Pancreas (tissue), 10 donors: ENCODE results near the gene DCBLD2. TPM values are rescaled to one million over a fixed set of nuclear protein-coding genes. Genes with fewer than 3 reads are reported as not detected.

ENCODE experiments used
- ATAC-seq, 4 donors: fragments of 200-7000 bp; cut with Tn5 transposase; one replicate each; pipeline versions ENCODE4 v1.8.0 to v1.9.1; 2020; ENCODE audit warnings: mild to moderate bottlenecking in 4 of 4, moderate library complexity in 4 of 4
- DNase-seq, 6 donors: peaks; one replicate each; pipeline ENCODE4 v3.0.0-alpha.2; 2020
- FAIRE-seq: peaks from 2 replicates; lab custom pipeline; 2012; peaks lifted over from hg19 to GRCh38; lab: Jason Lieb, UNC
- H3K27ac ChIP-seq, 4 donors: fragments of 200-600 bp; sonication (generic); 1 replicate in 3 of 4; 2 replicates in 1 of 4; pipeline versions ENCODE4 v1.5.0 to v1.8.0; 2020
- H3K27me3 ChIP-seq, 4 donors: fragments of 200-600 bp; one replicate each; pipeline ENCODE4 v1.8.0; 2021
- H3K36me3 ChIP-seq, 3 donors: fragments of 200-600 bp; sonication (generic) in 1 of 3; one replicate each; pipeline versions ENCODE4 v1.5.0 to v1.8.0; 2020 to 2021
- H3K4me1 ChIP-seq, 3 donors: fragments of 200-600 bp; one replicate each; pipeline ENCODE4 v1.8.0; 2021
- H3K4me3 ChIP-seq, 4 donors: fragments of 200-600 bp; sonication (generic) in 2 of 4; one replicate each; pipeline versions ENCODE4 v1.5.0 to v1.8.0; 2020 to 2021
- H3K9me3 ChIP-seq, 4 donors: fragments of 200-600 bp; one replicate each; pipeline ENCODE4 v1.8.0; 2021
- CTCF ChIP-seq, 4 donors: fragments of 200-600 bp; sonication (generic) in 3 of 4; IDR thresholded peaks; one replicate each; pipeline versions ENCODE4 v1.5.0 to v1.8.0; 2021; ENCODE audit warnings: antibody characterized with exemption in 4 of 4
- WGBS, 2 donors: extraction: QIAGEN DNeasy Blood & Tissue Kit; methylation state at CpG; one replicate each; pipeline ENCODE4 v1.1.7; 2013; 5-methylcytosine and 5-hydroxymethylcytosine counted together
- intact Hi-C, 3 donors: fragments of 100-400 bp; cut with DNase I; formaldehyde crosslinking; loops; one replicate each; pipeline versions ENCODE4 v1.11.1 to v1.14.2; 2022
- polyA plus RNA-seq, 2 donors: library from polyadenylated mRNA; stranded (reverse); fragments of 200-250 nt; gene quantifications; one replicate each; pipeline ENCODE4 v1.2.3, GENCODE V29; 2013
- total RNA-seq, 6 donors: library from RNA; stranded (reverse); fragmentation: NEBNext Ultra II Directional in 4 of 6; extraction: Animal tissue kit (Norgen Biotek cat#: 25700) in 4 of 6; gene quantifications; one replicate each; pipeline versions ENCODE4 v1.2.1 to v1.2.4, GENCODE V29; 2021 to 2023
- donor health status: healthy with polysubstance abuse.
- donor health status: DM: no; HTN: no; CAD: no; lungs with moderate emphysema.
- donor health status: DM: no; HTN: no; CAD: no.
- donor health status: control.
- donor health status: control.
- donor health status: Bipolar disorder and iron deficiency.
- donor health status: DM: yes; HTN: yes; CAD: no.
- donor health status: DM: no; HTN: no; CAD: no.
- donor health status: DM: no; HTN: no; CAD: no.
- donor health status: DM: yes; HTN: yes; CAD: no.

The DCBLD2 gene
- total and polyA plus RNA-seq, 8 donors: 2.2 to 12.9 (median 6.9) TPM

- Histone ChIP-seq H3K4me3 (no peak overlapping the region), H3K27ac (no peak overlapping the region), H3K27me3 (no peaks in the 10 kb centered on the region), H3K4me1 (no peaks in the 10 kb centered on the region), H3K9me3 (no peaks in the 10 kb centered on the region), H3K36me3 (no peaks in the 10 kb centered on the region)
- FAIRE-seq (no peak), ATAC-seq (no peak), DNase-seq (no peak)
- intact Hi-C loops: no loop called here
- 67% methylated on average over 3 of the region's 3 CpGs for WGBS, 2 donors
- no peak for TF ChIP-seq CTCF (IDR thresholded peaks at IDR 0.05)
Measured at GRCh38 chr3:98793971-98794370, 107.5 kb downstream of the DCBLD2 start.

- Histone ChIP-seq H3K4me3 (no peak overlapping the region), H3K27ac (no peak overlapping the region), H3K36me3 (no peaks in the 10 kb centered on the region), H3K4me1 (no peaks in the 10 kb centered on the region), H3K9me3 (no peaks in the 10 kb centered on the region), H3K27me3 (no peaks in the 10 kb centered on the region)
- WGBS, 2 donors: 68% methylated on average over 7 of the region's 7 CpGs
- DNase-seq (no peak), FAIRE-seq (no peak), ATAC-seq (no peak)
- TF ChIP-seq CTCF (IDR thresholded peaks at IDR 0.05): no peak
- intact Hi-C loops: no loop called here
Measured at GRCh38 chr3:98791341-98792325, 109.9 kb downstream of the DCBLD2 start.

GRCh38 chr3:98788651-98789050, 112.8 kb downstream of the DCBLD2 start:
- no peaks in the 10 kb centered on the region for H3K27me3 ChIP-seq
- no peak overlapping the region for H3K4me3 ChIP-seq
- H3K4me1 ChIP-seq: peaks cover 9 to 18% (median 10%) of the 10 kb centered on the region in 3 donors
- 80 to 90% methylated on average over 2 of the region's 2 CpGs for WGBS, 2 donors
- TF ChIP-seq CTCF (IDR thresholded peaks at IDR 0.05): no peak
- ATAC-seq (no peak), DNase-seq (no peak), FAIRE-seq (no peak)
- intact Hi-C loops: loop anchor here in 1 of 3 donors (10.0 kb wide), 1 partner anchor 54 kb away; no protein-coding TSS in a partner anchor
- H3K36me3 ChIP-seq: no peaks in the 10 kb centered on the region
- no peaks in the 10 kb centered on the region for H3K9me3 ChIP-seq
- H3K27ac ChIP-seq: no peak overlapping the region

- no peak overlapping the region for H3K27ac ChIP-seq
- WGBS, 2 donors: 72 to 79% methylated on average over 2 of the region's 2 CpGs
- ATAC-seq (no peak), DNase-seq (no peak), FAIRE-seq (no peak)
- H3K36me3 ChIP-seq: no peaks in the 10 kb centered on the region
- TF ChIP-seq CTCF (IDR thresholded peaks at IDR 0.05): no peak
- intact Hi-C loops: loop anchor here in 1 of 3 donors (10.0 kb wide), 1 partner anchor 52 kb away; no protein-coding TSS in a partner anchor
- no peak overlapping the region for H3K4me3 ChIP-seq
- no peaks in the 10 kb centered on the region for H3K27me3 ChIP-seq
- H3K9me3 ChIP-seq: no peaks in the 10 kb centered on the region
- peaks cover 9 to 20% (median 12%) of the 10 kb centered on the region in 3 donors for H3K4me1 ChIP-seq
Measured at GRCh38 chr3:98787181-98787580, 114.3 kb downstream of the DCBLD2 start.
